Cortex of kidney (tissue), 1 donor: Measurements from ENCODE around the gene PDIK1L.

ENCODE experiments used
- DNase-seq: peaks from one replicate; lab custom pipeline; 2025; lab: John Stamatoyannopoulos, UW

Gene PDIK1L

DNA sequence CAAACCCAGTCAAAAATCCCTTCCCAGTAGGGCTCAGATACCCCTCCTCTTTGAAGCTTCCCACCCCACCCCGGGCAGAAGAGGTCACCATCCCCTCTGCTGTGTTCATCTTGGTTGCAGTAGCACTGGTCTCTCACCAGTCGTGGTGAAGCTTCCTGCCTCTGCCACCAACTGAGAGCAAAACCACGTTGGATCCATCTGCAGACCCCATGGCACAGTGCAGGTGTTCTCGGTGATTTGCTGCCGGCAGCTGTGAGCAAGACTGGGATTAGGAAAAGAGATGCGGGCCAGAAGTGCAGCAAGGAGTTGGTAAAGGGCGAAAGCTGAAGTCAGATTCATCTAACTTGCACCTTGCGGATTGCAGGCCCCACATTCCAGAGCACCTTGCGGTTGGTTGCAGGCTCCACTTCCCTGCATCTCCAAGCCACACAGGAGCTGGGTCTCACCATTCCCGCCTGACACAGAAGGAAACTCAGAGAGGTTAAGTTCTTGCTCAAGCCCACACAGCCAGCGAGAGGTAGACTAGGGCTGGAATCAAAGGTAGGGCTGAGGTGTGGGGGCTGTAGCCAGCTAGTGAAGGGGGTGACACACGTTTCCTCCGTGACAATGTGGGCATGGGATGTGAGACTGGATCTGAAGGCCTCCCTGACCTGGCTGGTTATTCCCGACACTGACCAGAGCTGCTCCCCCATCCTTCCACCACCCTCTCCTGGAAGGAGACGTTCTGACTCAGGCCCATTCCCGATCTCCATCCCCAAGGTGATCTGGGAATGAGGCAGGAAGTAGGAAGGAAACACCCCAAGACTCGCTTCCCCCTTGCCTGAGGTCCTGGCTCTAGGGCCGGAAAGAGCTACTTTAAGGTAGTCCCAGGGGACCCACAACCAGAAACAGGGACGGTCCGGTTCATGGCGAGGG lies 44.0 kb downstream of the PDIK1L start:
- no peak for DNase-seq

DNA sequence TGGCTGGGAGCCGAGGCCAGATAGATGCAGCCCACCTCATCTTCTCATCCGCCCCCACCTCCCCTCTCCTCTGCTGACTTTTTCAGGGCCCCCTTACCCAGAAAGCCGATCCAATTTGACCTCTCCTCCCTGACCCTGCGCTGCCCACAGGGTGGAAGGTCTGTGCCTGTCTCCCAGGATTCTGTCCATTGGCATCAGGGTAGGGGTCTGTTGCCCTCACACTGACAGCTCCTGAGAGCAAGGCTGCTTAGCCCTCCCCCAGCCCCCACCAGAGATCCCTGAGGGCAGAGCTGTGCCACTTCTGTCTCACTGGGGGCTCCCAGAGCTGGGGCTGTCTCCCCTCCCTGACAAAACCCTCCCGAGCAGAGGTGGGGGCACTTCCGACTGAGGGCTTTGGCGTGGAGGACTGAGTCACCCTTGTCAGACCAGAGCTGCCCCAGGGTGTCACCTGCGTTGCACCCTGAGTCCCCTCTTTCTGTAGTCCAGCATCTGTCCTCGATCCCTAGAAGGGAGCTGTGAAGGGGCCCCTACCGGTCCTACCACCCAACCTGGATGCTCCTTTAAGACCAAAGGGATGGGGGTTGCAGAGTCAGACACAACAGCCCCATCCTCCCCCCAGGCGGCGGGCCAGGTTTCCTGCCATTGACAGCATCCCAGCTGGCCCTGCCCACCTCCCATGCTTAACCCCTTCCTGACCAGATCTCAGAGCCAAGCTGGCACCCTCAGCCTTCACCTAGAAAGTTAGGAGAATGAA lies 44.8 kb downstream of the PDIK1L start:
- DNase-seq = no peak

DNA sequence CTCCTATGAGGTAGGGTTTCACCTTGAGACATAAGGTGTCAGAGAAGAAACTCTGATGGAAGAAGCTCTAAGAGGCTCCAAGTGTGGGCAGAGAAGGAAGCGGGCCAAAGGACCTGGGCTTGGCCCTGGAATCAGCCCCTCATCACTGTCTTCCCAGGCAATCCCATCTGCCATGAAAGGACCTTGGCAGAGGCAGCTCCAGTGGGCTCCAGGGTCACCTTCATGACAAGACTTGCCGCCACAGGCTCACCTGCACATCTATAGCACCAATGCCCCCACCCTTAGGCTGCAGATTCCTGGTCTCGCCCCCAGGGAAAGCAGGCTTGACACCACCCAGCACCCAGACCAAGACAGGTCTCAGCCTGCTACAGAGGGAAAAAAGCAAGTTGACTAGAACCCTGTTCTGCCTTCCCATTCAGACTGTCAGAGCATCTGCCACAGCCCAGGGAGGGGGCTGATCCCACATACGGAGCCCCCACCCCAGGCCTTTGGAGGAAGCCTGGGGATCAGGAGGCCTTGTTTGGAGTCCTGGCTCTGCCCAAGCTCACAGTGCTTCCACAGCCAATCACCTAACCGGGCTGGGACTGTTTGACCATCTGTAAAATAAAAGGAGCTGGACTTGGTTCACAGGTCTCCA lies 46.8 kb downstream of the PDIK1L start:
- DNase-seq = no peak

DNA sequence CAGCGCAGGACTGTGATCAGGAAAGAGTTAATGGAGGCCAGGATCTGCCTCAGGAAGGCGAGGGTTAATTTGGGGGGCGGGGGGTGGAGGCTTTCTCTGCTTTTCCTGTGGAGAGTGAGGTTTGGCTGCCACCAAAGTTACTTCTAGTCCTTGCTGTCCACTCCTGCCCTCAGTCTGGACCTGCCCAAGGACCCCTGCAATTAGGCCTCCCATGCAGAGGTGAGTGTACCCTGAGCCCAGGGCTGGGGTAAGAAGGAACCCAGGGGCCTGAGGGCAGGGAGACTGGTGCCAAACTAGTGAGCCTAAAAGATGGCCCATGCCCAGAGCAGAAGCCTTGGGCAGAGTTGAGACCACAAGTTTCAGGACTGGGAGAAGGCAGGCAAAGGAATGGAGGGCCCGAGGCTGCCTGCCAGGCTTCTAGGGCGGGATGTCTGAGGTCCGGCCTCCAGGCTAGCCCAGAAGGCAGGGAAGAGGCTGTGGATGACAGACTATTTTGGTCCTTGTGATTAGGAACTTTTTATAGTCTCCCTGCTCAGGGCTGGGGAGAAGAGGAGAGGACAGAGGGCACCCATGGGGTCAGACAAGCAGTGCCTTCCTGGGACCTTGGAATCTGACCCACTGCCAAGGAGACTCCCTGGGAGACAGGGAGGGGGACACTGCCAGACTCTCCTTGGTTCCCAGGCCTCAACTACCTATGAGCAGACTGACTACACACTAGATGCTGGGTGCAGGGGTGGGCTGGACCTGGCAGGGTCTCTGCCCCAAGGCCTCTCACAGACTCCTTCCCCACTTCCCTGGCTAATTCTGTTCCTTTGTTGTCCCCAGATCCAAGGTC lies 47.5 kb downstream of the PDIK1L start, which contains the start of gene FAM110D:
Gene FAM110D, plus strand, starts transcription at position 172 of the 835 bp plus-strand sequence. CDS start 2,213 bp downstream, outside the sequence.
- no peak for DNase-seq

DNA sequence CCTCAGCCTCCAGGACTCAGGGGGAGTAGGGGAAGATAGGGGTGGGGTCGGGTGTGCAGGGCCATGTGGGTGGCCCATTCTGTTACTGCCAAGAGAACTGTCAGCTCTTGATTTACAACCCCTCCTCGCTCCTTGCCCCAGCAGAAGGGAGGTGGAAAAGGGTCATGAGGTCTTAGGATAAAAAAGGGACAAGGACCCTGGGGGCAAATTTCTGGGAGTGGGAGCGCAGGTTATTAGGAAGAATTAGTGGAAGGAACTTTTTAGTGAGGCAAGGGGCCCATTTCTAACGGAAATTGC lies 48.1 kb downstream of the PDIK1L start:
- no peak for DNase-seq

DNA sequence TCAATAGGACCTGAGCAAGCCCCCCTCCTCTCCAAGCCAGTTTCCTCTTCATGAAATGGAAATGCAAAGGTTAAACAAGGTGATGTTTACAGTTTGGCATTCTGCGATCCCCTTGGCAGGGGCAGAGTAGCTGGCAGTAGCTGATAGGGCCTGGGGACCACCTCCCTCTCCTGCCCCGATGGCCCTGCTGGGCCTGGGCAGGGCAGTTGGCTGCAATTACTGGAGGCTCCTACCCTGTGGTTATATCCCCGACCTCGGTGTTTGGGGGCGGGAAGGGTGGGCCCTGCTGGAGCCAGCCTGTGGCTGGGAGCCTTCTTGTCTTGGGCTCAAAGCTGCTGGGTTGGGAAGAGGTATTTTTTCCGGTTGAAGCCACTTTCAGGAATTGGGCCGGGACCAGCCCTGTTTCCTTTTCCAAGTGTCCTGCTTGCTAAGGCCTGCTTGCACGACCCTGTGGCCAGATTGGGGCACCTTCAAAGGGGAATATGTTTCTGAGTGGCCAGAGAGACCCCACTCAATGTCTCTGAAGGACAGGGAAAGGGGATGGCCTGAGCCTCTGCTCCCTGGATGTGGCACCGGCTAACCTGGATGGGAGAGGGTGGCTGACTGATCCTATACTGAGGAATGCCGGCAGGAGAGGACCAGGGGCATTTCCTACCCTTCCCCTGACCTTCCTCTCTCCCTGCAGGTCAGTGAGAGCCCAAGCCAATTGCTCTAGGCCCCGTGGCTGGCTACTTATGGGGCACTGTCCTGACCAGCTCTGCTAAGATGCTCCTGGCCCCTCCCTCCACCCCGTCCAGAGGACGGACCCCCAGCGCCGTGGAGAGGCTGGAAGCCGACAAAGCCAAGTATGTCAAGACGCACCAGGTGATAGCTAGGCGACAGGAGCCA lies 49.1 kb downstream of the PDIK1L start:
- no peak for DNase-seq

DNA sequence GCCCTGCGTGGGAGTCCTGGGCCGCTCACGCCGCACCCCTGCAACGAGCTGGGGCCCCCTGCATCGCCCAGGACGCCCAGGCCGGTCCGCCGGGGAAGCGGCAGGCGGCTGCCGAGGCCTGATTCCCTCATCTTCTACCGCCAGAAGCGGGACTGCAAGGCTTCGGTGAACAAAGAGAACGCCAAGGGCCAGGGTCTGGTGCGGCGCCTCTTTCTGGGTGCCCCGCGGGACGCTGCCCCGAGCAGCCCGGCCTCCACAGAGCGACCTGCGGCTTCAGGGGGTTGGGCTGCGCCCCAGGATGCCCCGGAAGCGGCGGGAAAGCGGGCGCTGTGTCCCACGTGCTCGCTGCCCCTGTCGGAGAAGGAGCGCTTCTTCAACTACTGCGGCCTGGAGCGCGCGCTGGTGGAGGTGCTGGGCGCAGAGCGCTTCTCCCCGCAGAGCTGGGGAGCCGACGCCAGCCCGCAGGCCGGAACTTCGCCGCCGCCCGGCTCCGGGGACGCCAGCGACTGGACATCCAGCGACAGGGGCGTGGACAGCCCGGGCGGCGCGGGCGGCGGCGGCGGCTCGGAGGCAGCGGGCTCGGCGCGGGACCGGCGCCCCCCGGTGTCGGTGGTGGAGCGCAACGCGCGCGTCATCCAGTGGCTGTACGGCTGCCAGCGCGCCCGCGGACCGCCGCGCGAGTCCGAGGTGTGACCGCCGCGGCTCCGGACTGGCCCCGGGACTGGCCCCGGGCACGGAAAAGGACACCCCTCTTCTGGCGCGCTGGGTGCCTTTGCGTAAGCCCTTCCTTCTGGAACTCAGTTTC lies 50.0 kb downstream of the PDIK1L start:
- DNase-seq = no peak

DNA sequence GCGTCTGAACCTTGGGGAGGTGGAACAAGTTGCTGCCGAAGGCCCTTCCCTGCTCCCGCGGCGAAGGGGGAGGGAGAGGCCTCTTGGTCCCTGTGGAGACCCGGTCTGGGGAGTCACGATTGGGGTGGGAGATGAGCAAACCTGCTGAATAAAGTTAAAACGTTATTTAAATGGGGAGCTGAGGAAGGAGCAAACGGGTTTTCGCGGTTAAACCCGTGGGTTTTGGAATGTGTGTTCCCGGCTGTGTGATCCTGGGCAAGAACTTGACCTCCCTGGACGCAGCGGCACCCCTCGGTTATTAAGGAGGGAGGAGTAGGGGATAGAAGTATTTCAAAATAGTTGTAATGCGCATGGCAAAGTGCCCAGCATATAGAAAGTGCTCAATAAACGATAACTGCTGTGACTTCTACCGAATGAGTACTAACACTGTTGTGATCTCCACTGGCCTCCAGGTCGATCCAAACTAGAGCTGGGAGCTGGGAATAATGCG lies 50.6 kb downstream of the PDIK1L start:
- no peak for DNase-seq

DNA sequence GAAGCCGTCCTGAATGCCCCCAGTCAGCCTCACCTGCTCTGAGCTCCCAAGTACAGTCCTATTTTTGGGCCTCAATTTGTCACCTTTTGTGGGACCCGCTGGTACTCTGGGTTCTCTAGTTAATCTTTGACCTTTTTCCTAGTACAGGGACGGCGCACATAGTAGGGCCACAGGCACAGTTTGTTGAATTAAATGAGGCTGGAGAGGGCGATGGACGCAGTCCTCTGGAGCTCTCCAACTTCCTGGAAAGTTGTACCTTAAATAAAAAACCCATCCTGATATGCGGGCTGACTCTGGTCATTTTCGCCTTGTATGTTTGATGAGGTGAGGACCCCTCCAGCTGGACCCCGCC lies 52.0 kb downstream of the PDIK1L start:
- no peak for DNase-seq

DNA sequence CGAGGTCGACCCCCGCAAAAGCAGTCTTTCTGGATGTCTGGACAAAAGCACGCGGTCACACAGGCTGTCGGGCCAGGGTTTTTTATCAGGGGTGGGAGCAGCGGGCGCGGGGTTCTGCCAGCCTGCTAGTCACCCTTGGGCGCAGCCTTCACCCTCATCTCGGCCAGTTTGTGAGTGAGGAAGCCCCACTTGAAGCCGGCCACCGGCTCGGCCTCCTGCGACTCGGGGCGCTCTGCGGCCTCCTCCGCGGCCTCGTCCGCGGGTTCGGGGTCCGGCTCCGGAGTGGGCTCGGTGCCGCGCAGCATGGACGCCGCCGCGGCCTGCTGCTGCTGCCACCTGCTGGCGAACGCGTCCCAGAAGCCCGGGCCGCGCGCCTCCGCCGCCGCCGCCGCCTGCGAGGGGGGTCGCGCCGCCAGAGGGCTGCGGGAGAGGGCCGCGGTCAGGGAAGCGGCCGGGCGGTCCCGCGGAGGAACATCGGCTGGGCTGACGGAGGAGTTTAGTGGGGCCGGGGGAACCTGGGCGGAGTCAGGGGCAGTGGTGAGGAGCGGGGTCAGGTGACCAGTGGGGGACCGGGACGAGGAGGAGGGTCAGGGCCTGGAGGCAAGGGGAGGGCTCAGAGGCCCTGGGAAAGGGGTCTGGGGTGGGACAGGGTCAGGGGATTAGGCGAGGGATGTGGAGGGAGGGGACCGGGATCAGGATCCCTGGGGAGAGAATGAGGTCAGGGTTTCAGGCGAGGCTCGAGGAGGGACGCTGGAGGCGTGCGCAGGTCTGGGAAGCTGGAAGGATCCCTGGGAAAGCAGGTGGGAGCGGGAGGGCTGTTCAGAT lies 52.6 kb downstream of the PDIK1L start:
- no peak for DNase-seq

DNA sequence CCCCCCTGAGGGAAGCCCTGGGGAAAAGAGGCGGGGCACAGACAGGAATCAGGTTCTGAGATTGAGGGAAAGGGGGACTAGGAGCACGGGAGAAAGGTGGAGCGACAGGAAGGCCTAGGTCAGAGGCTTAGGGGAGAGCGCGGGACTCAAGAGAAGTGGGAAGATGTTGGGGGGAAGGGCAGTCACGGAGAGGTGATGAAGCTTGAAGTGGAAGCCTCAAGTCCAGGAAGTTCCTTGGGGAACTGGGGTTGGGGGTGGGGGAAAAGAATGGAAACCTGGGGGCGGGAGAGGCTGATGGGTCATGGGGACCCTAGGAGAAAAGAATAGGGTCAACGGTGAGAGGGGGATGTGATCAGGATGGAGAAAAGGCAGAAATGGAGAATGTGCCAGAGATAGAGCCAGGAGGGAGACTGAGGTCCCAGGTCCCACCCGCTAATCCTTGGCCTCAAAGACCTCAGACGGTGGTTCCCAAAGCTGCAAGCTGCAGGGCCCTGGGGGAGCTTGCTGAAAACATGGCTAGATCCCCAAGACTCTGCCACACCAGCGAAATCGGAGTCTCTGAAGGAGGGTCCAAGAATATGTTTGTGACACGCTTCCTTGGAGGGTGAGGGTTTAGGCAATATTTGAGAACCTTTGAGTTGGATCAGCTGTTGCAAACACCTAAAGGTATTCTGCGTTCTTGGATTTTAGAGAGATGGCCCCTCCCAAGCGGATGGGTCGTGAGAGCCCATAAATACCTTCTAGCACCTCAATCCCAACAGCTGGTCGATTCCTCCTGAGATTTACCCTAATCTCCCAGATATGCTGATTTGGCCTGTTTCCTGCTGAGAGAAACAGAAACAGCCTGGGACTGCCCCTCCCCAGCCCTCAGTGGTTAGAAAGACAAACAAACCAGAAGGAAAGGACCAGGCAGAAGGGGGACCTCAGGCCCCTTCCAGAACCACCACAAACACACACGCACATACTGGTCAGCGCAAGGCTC lies 53.5 kb downstream of the PDIK1L start:
- DNase-seq = no peak

DNA sequence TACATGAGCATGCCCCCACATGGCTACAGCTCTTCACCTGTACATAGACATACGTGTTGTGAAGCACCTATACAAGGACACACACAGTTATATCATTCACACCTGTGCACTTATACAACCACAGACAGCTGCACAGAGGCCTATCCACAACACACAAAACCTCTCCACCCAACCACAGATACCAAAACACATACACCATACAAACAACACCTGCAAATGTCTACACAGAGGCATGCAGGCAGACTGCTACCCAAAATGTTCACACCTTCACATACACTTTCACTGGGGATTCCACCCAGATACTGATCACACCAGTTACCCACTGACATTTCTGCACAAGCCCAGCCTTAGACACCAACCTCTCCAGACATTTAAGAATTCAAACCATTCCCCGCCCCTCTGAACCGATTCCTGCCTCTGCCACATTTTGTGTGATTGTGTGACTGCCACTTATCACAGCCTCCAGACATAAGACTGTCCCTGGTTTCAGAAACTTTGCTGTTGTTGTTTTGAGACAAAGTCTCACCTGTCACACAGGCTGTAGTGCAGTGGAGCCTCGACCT lies 55.2 kb downstream of the PDIK1L start:
- DNase-seq = no peak

DNA sequence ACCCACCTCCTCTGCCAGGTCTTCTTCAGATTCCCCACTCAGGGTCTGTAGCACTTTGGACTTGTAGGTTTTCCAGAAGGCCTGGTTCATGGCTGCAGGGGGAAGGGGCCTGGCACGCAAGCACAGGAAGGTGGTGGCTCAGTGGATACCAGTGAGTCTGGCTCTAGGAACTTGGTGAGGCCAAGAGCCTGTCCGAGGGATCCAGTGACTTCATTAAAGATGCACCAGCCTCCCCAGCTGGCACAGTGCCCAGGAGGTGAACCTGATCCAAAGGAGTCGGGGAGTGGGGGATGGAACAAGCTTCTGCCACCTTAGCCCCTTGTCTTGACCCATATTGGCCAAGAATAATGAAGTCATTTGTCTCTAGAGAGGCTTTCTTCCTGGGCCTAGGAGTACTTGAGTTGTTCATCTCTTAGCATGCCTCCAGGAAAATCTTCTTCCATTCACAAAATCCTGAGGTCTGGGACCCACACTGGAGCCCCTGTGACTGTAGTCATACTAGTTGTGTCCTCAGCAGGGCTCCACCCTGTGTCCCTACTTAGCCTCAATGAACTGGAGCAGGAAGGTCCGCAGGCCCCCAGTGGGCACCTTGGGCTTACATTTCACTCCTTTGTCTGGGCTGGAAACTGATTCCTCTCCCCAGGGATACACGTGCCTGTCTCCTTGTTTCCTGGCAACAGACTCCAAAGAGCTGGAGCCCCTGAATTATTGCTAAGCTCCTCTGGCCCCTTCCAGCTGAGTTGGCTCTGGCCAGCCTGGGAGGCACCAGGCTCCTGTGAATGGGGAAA lies 57.0 kb downstream of the PDIK1L start, which contains the start of gene C1orf232:
Gene C1orf232, minus strand, starts transcription at position 554 of the 788 bp plus-strand sequence. Its CDS starts 464 bp downstream, at position 90.
- no peak for DNase-seq

DNA sequence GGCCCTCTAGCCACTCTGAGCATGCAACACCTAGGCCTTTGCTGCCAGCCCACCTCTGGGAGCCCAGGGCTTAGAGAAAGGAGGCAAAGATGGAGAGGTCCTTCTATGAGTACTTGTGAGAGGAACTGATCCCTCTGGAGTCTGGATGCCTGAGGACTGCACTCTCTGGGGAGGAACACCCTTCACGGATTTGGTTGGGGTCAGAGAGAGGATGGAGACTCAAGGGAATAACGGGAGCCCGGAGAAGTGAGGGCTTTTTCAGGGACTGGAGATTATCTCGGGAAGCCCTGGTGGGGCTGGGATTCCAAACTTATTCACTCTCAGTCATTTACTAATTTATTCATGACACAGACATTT lies 57.6 kb downstream of the PDIK1L start:
- no peak for DNase-seq

DNA sequence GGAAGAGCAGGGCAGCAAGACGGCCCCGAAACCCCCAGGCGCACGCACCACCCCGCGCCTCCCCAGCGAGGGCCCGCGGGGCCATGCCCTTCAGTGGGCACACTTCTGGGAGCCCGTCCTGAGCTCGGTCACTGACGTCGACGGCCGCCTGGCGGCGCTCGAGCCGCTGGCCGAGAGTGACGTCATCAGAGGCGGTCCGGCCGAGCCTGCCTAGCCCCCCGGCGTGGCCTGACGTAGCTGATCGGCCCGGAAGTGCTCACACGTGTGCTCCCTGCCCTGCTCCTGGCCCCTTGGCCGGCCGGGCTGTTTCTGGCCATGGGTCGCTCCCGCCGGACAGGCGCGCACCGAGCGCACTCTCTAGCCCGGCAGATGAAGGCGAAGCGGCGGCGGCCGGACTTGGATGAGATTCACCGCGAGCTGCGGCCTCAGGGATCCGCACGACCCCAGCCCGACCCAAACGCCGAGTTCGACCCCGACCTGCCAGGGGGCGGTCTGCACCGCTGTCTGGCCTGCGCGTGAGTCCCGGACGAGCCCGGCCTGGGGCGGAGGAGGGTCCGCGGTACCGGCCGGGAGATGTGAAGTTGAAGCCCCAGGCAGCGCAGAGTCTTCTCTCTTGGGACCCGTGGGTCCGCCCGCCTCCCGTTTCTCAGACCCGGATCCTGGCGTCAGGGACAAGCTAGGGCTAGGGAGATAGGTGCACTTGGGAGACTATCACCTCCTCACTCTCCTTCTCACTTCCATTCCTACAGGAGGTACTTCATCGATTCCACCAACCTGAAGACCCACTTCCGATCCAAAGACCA lies 58.2 kb downstream of the PDIK1L start, which contains the start of gene ZNF593:
Gene ZNF593, plus strand, starts transcription at position 240 of the 803 bp plus-strand sequence. Its CDS starts 76 bp downstream, at position 316.
- DNase-seq = no peak

DNA sequence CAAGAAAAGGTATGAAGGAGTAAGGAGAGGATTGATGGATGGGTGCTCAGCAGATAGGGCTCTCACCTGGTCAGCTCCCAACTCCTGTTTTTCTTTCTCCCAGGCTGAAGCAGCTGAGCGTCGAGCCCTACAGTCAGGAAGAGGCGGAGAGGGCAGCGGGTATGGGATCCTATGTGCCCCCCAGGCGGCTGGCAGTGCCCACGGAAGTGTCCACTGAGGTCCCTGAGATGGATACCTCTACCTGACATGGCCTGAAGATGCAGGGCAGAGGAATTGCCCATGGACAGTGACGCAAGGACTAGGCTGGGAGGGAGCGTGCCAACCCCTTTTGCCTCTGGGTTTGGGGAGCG lies 58.8 kb downstream of the PDIK1L start:
- no peak for DNase-seq
